Heart right ventricle (tissue), 16 donors: ENCODE results near the gene RAI1. TPM values are rescaled to one million over a fixed set of nuclear protein-coding genes. Genes with fewer than 3 reads are reported as not detected.

Source experiments
- ATAC-seq, 8 donors: fragments of 200-7000 bp; cut with Tn5 transposase; one replicate each; pipeline ENCODE4 v1.9.1; 2020; ENCODE audit warnings: mild to moderate bottlenecking in 8 of 8, moderate library complexity in 8 of 8, moderate number of reproducible peaks in 1 of 8
- DNase-seq, 2 donors: peaks; one replicate each; pipeline ENCODE4 v3.0.0-alpha.2; 2020
- H3K27ac ChIP-seq, 10 donors: fragments of 200-600 bp; sonication (generic) in 2 of 10; one replicate each; pipeline versions ENCODE4 v1.5.0 to v1.8.0; 2020 to 2022; ENCODE audit warnings: mild to moderate bottlenecking in 3 of 10
- H3K27me3 ChIP-seq, 7 donors: fragments of 200-600 bp; one replicate each; pipeline ENCODE4 v1.8.0; 2021 to 2022; ENCODE audit warnings: mild to moderate bottlenecking in 2 of 7
- H3K36me3 ChIP-seq, 9 donors: fragments of 200-600 bp; sonication (generic) in 1 of 9; one replicate each; pipeline versions ENCODE4 v1.5.0 to v1.8.0; 2020 to 2022; ENCODE audit warnings: mild to moderate bottlenecking in 2 of 9
- H3K4me1 ChIP-seq, 9 donors: fragments of 200-600 bp; sonication (generic) in 1 of 9; one replicate each; pipeline versions ENCODE4 v1.5.0 to v1.8.0; 2020 to 2022; ENCODE audit warnings: mild to moderate bottlenecking in 4 of 9
- H3K4me3 ChIP-seq, 10 donors: fragments of 200-600 bp; sonication (generic) in 2 of 10; one replicate each; pipeline versions ENCODE4 v1.5.0 to v1.8.0; 2020 to 2022; ENCODE audit warnings: mild to moderate bottlenecking in 7 of 10, moderate library complexity in 2 of 10
- H3K9me3 ChIP-seq, 11 donors: fragments of 200-600 bp in 10 of 11; sonication (generic) in 2 of 11; one replicate each; pipeline versions ENCODE4 v1.5.0 to v1.8.0; 2013 to 2022; ENCODE audit warnings: mild to moderate bottlenecking in 2 of 11, control low read depth in 1 of 11, moderate library complexity in 1 of 11
- WGBS, 2 donors: extraction: QIAGEN DNeasy Blood & Tissue Kit; methylation state at CpG; one replicate each; pipeline ENCODE4 v1.1.7; 2013; ENCODE audit warnings: inconsistent platforms in 1 of 2; 5-methylcytosine and 5-hydroxymethylcytosine counted together
- intact Hi-C, 10 donors: fragments of 100-400 bp; cut with DNase I; formaldehyde crosslinking; loops; one replicate each; pipeline versions ENCODE4 v1.11.1 to v1.14.2; 2022
- polyA plus RNA-seq, 2 donors: library from polyadenylated mRNA; stranded (reverse); fragments of 200-250 nt; gene quantifications; one replicate each; pipeline ENCODE4 v1.2.3, GENCODE V29; 2013
- total RNA-seq, 10 donors: library from RNA; stranded (reverse); fragmentation: NEBNext Ultra II Directional in 3 of 10; extraction: Animal tissue kit (Norgen Biotek cat#: 25700) in 3 of 10; gene quantifications; one replicate each; pipeline versions ENCODE4 v1.2.1 to v1.2.4, GENCODE V29; 2021 to 2023
- TF ChIP-seq, protein P1 (sequence below), 9 donors: fragments of 200-600 bp; sonication (generic) in 2 of 9; IDR thresholded peaks; one replicate each; pipeline versions ENCODE4 v1.5.0 to v1.8.0; 2021 to 2022; ENCODE audit warnings: antibody characterized with exemption in 9 of 9, mild to moderate bottlenecking in 5 of 9, moderate library complexity in 1 of 9
- donor health status: Arrhythmogenic right ventricular cardiomyopathy.
- donor health status: ischemic (EF 13 %, LVEDD 7.1; RV severe dilation, severe dysfunction).
- donor health status: healthy with polysubstance abuse.
- donor health status: DM: no; HTN: yes; CAD: no.
- donor health status: DM: no; HTN: no; CAD: no.
- donor health status: ischemic (EF 25% LVEDD 6.9; RV normal size, moderate dysfunction).
- donor health status: ischemic (EF 25% LVEDD 5.7; RV mildly dilated, moderate dysfunction).
- donor health status: healthy.
- donor health status: DM: yes; HTN: yes; CAD: no.
- donor health status: Ischemic cardiomyopathy.
- donor health status: ischemic (EF 35%, LVEDD 5.7; RV mildly dilated, moderate dysfunction).
- donor health status: nonischemic (EF 11% LVEDD 7.7; RV severe dilation, severe dysfunction).
- donor health status: DM: yes; HTN: yes; CAD: no.
- donor health status: PGD.
- donor health status: ischemic (EF 29% LVEDD 5.4; RV normal size, mild dysfunction).
- donor health status: nonischemic (EF 23%, LVEDD 6.1; RV moderate dilation, normal function).

RAI1 gene
- total and polyA plus RNA-seq, 12 donors: 13.8 to 32.0 (median 19.8) TPM

DNA sequence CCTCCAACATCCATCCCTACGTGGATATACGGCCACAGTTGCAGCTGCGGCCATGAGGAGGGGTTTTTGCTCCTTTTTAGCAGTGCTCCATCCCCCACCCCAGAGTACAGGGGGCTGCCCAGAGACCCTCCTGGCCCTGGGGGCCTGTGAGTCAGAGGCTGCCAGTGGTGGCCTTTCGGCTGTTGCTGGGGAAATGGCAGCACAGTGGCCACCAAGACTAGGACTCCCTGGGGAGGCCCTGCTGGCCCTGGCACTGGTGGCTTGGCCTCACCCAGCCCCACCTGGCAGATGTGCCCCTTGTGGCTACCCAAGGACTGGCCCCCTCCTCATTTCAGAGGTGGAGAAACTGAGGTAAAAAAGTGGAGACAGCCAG lies 29.1 kb downstream of the RAI1 start:
- TF ChIP-seq, protein P1, sequence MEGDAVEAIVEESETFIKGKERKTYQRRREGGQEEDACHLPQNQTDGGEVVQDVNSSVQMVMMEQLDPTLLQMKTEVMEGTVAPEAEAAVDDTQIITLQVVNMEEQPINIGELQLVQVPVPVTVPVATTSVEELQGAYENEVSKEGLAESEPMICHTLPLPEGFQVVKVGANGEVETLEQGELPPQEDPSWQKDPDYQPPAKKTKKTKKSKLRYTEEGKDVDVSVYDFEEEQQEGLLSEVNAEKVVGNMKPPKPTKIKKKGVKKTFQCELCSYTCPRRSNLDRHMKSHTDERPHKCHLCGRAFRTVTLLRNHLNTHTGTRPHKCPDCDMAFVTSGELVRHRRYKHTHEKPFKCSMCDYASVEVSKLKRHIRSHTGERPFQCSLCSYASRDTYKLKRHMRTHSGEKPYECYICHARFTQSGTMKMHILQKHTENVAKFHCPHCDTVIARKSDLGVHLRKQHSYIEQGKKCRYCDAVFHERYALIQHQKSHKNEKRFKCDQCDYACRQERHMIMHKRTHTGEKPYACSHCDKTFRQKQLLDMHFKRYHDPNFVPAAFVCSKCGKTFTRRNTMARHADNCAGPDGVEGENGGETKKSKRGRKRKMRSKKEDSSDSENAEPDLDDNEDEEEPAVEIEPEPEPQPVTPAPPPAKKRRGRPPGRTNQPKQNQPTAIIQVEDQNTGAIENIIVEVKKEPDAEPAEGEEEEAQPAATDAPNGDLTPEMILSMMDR (IDR thresholded peaks at IDR 0.05): no peak
- Histone ChIP-seq H3K4me3 (no peak overlapping the region), H3K4me1 (peaks cover 20 to 64% (median 46%) of the 10 kb centered on the region in 9 donors), H3K36me3 (peaks cover 0 to under 1% (median 0%) of the 10 kb centered on the region in 9 donors), H3K27me3 (no peaks in the 10 kb centered on the region), H3K27ac (peak overlapping the region in 2 of 10 donors; percentile 23 to 66), H3K9me3 (no peaks in the 10 kb centered on the region)
- WGBS, 2 donors: 88 to 90% methylated on average over 4 of the region's 4 CpGs
- intact Hi-C loops: no loop called here
- DNase-seq (no peak), ATAC-seq (peak in 1 of 8 donors; percentile 12)

GRCh38 chr17:17710728-17711541 lies 29.7 kb downstream of the RAI1 start:
- Histone ChIP-seq H3K36me3 (no peaks in the 10 kb centered on the region), H3K4me1 (peaks cover 20 to 68% (median 46%) of the 10 kb centered on the region in 9 donors), H3K27ac (peak overlapping the region in 5 of 10 donors; percentile 12 to 74 (median 23)), H3K4me3 (no peak overlapping the region), H3K9me3 (no peaks in the 10 kb centered on the region), H3K27me3 (no peaks in the 10 kb centered on the region)
- DNase-seq (no peak), ATAC-seq (peak in 2 of 8 donors; percentile 15 to 69)
- intact Hi-C loops: no loop called here
- WGBS, 2 donors: 57 to 61% methylated on average over 16 of the region's 16 CpGs
- TF ChIP-seq, protein P1 (IDR thresholded peaks at IDR 0.05): no peak

GRCh38 chr17:17711641-17712162 lies 30.4 kb downstream of the RAI1 start:
- WGBS, 2 donors: 64 to 72% methylated on average over 12 of the region's 12 CpGs
- TF ChIP-seq, protein P1 (IDR thresholded peaks at IDR 0.05): no peak
- H3K4me3 ChIP-seq: no peak overlapping the region
- intact Hi-C loops: no loop called here
- peak in 3 of 8 donors; percentile 16 to 26 (median 26) for ATAC-seq
- no peaks in the 10 kb centered on the region for H3K9me3 ChIP-seq
- peak overlapping the region in 6 of 10 donors; percentile 11 to 74 (median 18) for H3K27ac ChIP-seq
- H3K36me3 ChIP-seq: no peaks in the 10 kb centered on the region
- DNase-seq: no peak
- H3K4me1 ChIP-seq: peaks cover 20 to 66% (median 45%) of the 10 kb centered on the region in 9 donors
- no peaks in the 10 kb centered on the region for H3K27me3 ChIP-seq

DNA sequence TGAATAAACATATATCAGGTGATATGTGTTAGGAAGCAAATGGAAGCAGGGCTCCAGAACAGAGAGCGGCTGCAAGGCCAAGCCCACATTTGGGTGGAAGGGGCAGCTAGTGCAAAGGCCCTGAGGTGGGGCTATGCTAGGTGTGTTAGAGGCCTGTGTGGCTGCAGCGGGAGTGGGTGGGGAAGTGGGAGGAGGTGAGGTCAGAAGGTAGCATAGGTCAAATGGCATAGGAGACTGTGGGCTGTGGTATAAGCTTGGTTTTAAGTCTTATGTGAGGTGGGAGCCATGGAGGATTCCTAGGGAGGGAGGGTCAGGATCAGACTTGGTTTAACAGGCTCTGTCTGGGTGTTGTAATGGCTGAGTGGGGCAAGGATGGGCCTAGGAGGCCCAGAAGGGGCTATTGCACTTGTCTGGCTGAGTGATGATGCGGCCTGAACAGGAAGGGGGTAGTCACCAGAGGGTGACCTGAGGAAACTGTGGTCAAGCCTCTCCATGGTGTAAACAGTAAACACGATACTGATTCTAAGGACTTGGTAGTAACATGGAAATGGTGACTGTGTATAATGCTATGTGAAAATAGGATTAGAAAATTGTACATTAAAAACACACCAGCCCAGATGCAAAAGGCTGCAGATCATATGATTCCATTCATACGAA lies 31.1 kb downstream of the RAI1 start:
- DNase-seq: no peak
- TF ChIP-seq, protein P1 (IDR thresholded peaks at IDR 0.05): no peak
- H3K9me3 ChIP-seq: no peaks in the 10 kb centered on the region
- intact Hi-C loops: no loop called here
- H3K4me3 ChIP-seq: no peak overlapping the region
- H3K27me3 ChIP-seq: no peaks in the 10 kb centered on the region
- ATAC-seq: no peak
- WGBS, 2 donors: 79 to 80% methylated on average over 5 of the region's 5 CpGs
- peak overlapping the region in 3 of 10 donors; percentile 19 to 74 (median 62) for H3K27ac ChIP-seq
- H3K36me3 ChIP-seq: no peaks in the 10 kb centered on the region
- peaks cover 20 to 65% (median 44%) of the 10 kb centered on the region in 9 donors for H3K4me1 ChIP-seq
